ENCODE data around the gene RAB11FIP4. TPM values are rescaled to one million over a fixed set of nuclear protein-coding genes. Genes with fewer than 3 reads are reported as not detected.

The RAB11FIP4 gene
- total and polyA plus RNA-seq, 2 donors (not counting 1 experiment from before 2014, with no cell fraction given): 17.0 to 70.5 TPM

- H3K9me3 Mint-ChIP-seq (ENCODE audit: insufficient read depth): no peaks in the 10 kb centered on the region
- POLR2A ChIA-PET: no interaction called here
Measured at GRCh38 chr17:31461227-31461810, 69.8 kb downstream of the RAB11FIP4 start.

GRCh38 chr17:31462261-31462660, 70.8 kb downstream of the RAB11FIP4 start:
- Histone ChIP-seq H3K4me3 (ENCODE audit: control extremely low read depth in 1 of 5, extremely low read depth in 1 of 5, insufficient read depth in 1 of 5, low read depth in 2 of 5, low read length in 4 of 5) (no peak overlapping the region), H3K9me3 (ENCODE audit: control extremely low read depth in 1 of 3, control insufficient read depth in 2 of 3, insufficient read depth in 1 of 3, low read length in 2 of 3) (no peaks in the 10 kb centered on the region), H3K27me3 (replicated peaks in 1 of 4; ENCODE audit: control extremely low read depth in 1 of 4, control insufficient read depth in 3 of 4, insufficient read depth in 4 of 4, low read length in 3 of 4) (no peaks in the 10 kb centered on the region), H3K79me2 (ENCODE audit: control insufficient read depth, insufficient read depth, low read length) (no peaks in the 10 kb centered on the region), H3K4me1 (ENCODE audit: control insufficient read depth in 2 of 2, insufficient read depth in 2 of 2, low read length in 2 of 2) (no peaks in the 10 kb centered on the region), H3K36me3 (replicated peaks in 1 of 2; ENCODE audit: control extremely low read depth in 1 of 2, control insufficient read depth in 1 of 2, extremely low read depth in 1 of 2, insufficient read depth in 2 of 2, low read length in 1 of 2) (no peaks in the 10 kb centered on the region), H3K4me2 (replicated peaks; ENCODE audit: low read depth, low read length, poor library complexity, severe bottlenecking) (no peak overlapping the region), H3K27ac (ENCODE audit: low read length in 2 of 2) (no peak overlapping the region), H2AFZ (ENCODE audit: insufficient read depth, low read depth, low read length, poor library complexity, severe bottlenecking) (no peak overlapping the region), H4K20me1 (ENCODE audit: control insufficient read depth, insufficient read depth, low read length, poor library complexity, severe bottlenecking) (no peaks in the 10 kb centered on the region), H3K9ac (ENCODE audit: low read length) (no peak overlapping the region)
- ChIA-PET POLR2A (no interaction called here), CTCF (no interaction called here)
- Mint-ChIP-seq H3K4me1 (no peaks in the 10 kb centered on the region), H3K4me3 (no peak overlapping the region), H3K27me3 (no peaks in the 10 kb centered on the region), H3K9me3 (ENCODE audit: insufficient read depth) (no peaks in the 10 kb centered on the region), H3K27ac (no peak overlapping the region)
- 86% methylated on average over 3 of the region's 6 CpGs for WGBS (ENCODE audit: insufficient coverage)
- intact Hi-C loops (cut with micrococcal nuclease): no loop called here
- ATAC-seq (ENCODE audit: low read depth) (no peak), DNase-seq (no peak)
- TF ChIP-seq CTCF (IDR thresholded peaks at IDR 0.05) (no peak), EZH2 (IDR thresholded peaks at IDR 0.05; ENCODE audit: borderline replicate concordance, insufficient read depth, low read depth, low read length, poor library complexity, severe bottlenecking) (no peak)

More at GRCh38 chr17:31461227-31461810, 69.8 kb downstream of the RAB11FIP4 start:
- H3K27ac Mint-ChIP-seq: no peak overlapping the region
- Histone ChIP-seq H3K27ac (ENCODE audit: low read length in 2 of 2) (no peak overlapping the region), H3K4me3 (ENCODE audit: control extremely low read depth in 1 of 5, extremely low read depth in 1 of 5, insufficient read depth in 1 of 5, low read depth in 2 of 5, low read length in 4 of 5) (no peak overlapping the region), H3K79me2 (ENCODE audit: control insufficient read depth, insufficient read depth, low read length) (no peaks in the 10 kb centered on the region), H3K27me3 (replicated peaks in 1 of 4; ENCODE audit: control extremely low read depth in 1 of 4, control insufficient read depth in 3 of 4, insufficient read depth in 4 of 4, low read length in 3 of 4) (no peaks in the 10 kb centered on the region), H2AFZ (ENCODE audit: insufficient read depth, low read depth, low read length, poor library complexity, severe bottlenecking) (no peak overlapping the region), H3K9me3 (ENCODE audit: control extremely low read depth in 1 of 3, control insufficient read depth in 2 of 3, insufficient read depth in 1 of 3, low read length in 2 of 3) (no peaks in the 10 kb centered on the region), H3K36me3 (replicated peaks in 1 of 2; ENCODE audit: control extremely low read depth in 1 of 2, control insufficient read depth in 1 of 2, extremely low read depth in 1 of 2, insufficient read depth in 2 of 2, low read length in 1 of 2) (no peaks in the 10 kb centered on the region), H4K20me1 (ENCODE audit: control insufficient read depth, insufficient read depth, low read length, poor library complexity, severe bottlenecking) (no peaks in the 10 kb centered on the region), H3K4me2 (replicated peaks; ENCODE audit: low read depth, low read length, poor library complexity, severe bottlenecking) (no peak overlapping the region), H3K9ac (ENCODE audit: low read length) (no peak overlapping the region), H3K4me1 (ENCODE audit: control insufficient read depth in 2 of 2, insufficient read depth in 2 of 2, low read length in 2 of 2) (no peaks in the 10 kb centered on the region)
- CTCF ChIA-PET: interaction anchor here (0.8 kb wide), 1 partner anchor 65 kb away, joined by 3 read pairs; no protein-coding TSS in a partner anchor
- 89% methylated on average over 5 of the region's 8 CpGs for WGBS (ENCODE audit: insufficient coverage)
- intact Hi-C loops (cut with micrococcal nuclease): no loop called here
- TF ChIP-seq EZH2 (IDR thresholded peaks at IDR 0.05; ENCODE audit: borderline replicate concordance, insufficient read depth, low read depth, low read length, poor library complexity, severe bottlenecking) (no peak), CTCF (IDR thresholded peaks at IDR 0.05) (no peak)
- H3K27me3 Mint-ChIP-seq: no peaks in the 10 kb centered on the region
- H3K4me3 Mint-ChIP-seq: no peak overlapping the region
- ATAC-seq (ENCODE audit: low read depth): no peak
- DNase-seq: no peak
- no peaks in the 10 kb centered on the region for H3K4me1 Mint-ChIP-seq
